Central memory CD8-positive, alpha-beta T cell (primary cell): ENCODE measurements around the gene C1QTNF12.

Experiments used
- ATAC-seq: fragments of 150-1000 bp; cut with Tn5 transposase; replicated peaks from 2 replicates; pipeline ENCODE4 v1.10.0; 2022; ENCODE audit warnings: mild to moderate bottlenecking, moderate FRiP score, moderate number of reproducible peaks; ENCODE audit not compliant: poor library complexity, severe bottlenecking; ENCODE audit errors: extremely low read depth
- DNase-seq, 2 donors: peaks; one replicate each; pipeline ENCODE4 v3.0.0; 2021; ENCODE audit warnings: low spot score in 2 of 2
- H3K27ac Mint-ChIP-seq: one replicate; pipeline ENCODE4 v1.8.0; 2022; ENCODE audit warnings: low read depth, mild to moderate bottlenecking, moderate library complexity, mixed read lengths
- H3K27me3 Mint-ChIP-seq: one replicate; pipeline ENCODE4 v1.8.0; 2022; ENCODE audit warnings: mixed read lengths
- H3K36me3 Mint-ChIP-seq: one replicate; pipeline ENCODE4 v1.8.0; 2022; ENCODE audit warnings: mild to moderate bottlenecking, moderate library complexity, mixed read lengths; ENCODE audit not compliant: insufficient read depth
- H3K4me1 Mint-ChIP-seq: one replicate; pipeline ENCODE4 v1.8.0; 2022; ENCODE audit warnings: mixed read lengths
- H3K4me3 Mint-ChIP-seq: one replicate; pipeline ENCODE4 v1.8.0; 2022; ENCODE audit warnings: mild to moderate bottlenecking, moderate library complexity, mixed read lengths
- H3K9me3 Mint-ChIP-seq: one replicate; pipeline ENCODE4 v1.8.0; 2022; ENCODE audit warnings: mixed read lengths

C1QTNF12 gene

DNA sequence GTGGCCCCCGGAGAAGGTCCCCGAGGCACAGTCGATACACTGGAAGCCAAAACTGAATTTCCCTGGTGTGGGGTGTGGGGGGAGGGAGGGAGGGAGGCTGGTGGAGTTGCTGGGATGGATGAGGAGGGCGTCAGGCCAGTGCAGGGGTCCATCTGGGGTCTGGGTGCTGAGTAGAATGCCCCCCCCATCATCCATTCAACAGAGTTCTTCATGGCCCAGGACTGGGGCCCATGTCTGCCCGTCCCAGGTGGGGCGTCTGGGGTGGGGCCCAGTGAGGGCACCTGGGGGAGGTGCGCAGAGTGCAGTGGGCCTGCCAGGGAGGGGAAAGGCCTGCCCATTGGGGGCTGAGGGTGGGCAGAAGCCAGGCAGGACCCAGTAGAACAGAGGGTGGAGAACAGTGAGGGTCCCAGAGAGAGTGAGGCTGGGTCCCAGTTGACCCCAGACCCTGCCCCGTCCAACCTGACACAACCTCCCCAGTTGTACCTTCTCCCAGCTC lies 42.0 kb downstream of the C1QTNF12 start:
- peak overlapping the region; percentile 57 for H3K27ac Mint-ChIP-seq
- DNase-seq (no peak), ATAC-seq (no peak)
- H3K4me1 Mint-ChIP-seq: peaks cover 20% of the 10 kb centered on the region
- H3K36me3 Mint-ChIP-seq: peaks cover 4% of the 10 kb centered on the region
- H3K9me3 Mint-ChIP-seq: no peaks in the 10 kb centered on the region
- no peak overlapping the region for H3K4me3 Mint-ChIP-seq
- H3K27me3 Mint-ChIP-seq: no peaks in the 10 kb centered on the region

DNA sequence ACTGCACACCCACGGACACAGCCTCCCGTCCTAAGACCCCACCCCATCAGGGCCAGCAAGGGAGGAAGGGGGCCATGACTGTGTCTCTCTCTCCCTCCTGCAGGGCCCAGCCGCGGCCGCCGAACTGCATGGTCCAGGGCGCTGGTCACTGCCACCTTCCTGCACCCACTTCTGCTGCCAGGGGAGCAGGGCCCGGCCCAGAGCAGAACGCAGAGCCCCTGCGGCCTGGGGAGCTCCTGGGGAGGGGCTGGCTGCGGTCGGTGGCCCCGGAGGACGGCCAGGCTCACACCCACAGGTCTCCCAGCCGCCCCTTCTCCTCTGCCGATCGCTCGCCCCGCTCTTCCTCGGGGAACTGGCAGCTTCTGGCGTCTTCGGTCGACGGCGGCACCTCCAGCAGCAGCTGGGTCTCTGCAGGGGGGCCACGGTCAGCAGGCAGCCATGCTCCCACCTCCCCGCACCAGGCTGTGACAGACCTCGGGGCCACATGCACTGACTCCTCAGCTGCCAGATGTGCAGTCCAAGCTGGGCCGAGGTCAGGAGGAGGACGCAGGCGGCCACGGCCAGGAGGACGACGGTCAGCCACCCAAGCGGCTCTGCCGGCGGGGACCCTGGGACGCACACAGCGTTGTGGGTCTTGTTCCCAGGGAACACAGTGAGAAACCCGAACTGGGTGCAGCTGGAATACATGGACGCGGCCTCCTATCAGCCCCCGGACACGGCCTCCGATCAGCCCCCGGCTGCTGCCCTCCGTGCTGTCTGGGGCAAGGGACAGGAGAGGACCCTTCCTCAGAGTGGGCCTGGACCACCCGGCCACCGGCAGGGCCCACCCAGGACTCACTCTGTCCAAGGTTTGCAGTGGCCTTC lies 42.7 kb downstream of the C1QTNF12 start:
- H3K36me3 Mint-ChIP-seq: peaks cover 4% of the 10 kb centered on the region
- H3K9me3 Mint-ChIP-seq: no peaks in the 10 kb centered on the region
- H3K4me1 Mint-ChIP-seq: peaks cover 16% of the 10 kb centered on the region
- H3K27me3 Mint-ChIP-seq: no peaks in the 10 kb centered on the region
- no peak for DNase-seq
- H3K4me3 Mint-ChIP-seq: no peak overlapping the region
- H3K27ac Mint-ChIP-seq: no peak overlapping the region
- ATAC-seq: no peak

DNA sequence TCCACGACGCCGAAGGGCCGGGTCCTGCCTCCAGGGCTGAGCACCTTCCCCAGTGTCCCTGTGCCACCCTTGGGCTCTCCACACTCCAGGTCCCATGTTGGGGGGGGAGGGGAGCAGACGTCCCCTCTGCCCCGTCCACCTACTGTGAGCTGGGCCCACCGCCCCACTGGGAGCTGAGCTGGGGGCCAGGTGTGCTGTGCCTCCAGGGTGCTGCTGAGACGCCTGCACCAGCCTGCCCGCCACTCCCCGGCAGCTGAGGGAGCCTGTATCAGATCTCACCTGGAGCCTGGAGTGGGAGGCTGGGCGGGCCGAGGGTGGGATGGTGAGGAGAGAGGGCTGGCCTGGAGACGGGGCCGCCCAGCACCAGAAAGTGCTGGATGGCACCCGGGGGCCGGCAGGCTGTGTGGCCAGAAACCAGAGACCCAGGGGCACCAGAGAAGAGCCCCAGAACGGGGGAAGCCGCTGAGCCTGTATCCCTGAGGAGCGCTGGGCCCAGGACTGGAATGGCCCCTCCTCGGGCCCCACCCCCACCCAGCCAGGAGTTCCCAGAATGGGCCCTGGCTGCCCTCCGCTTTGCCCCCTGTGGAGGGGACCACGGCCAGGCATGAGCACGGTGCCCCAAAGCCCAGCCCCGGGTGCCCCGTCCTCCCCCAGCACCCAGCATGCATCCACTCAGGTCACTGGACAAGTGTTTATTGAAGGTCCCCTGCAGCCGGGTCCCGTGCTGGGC lies 43.5 kb downstream of the C1QTNF12 start:
- peaks cover 8% of the 10 kb centered on the region for H3K4me1 Mint-ChIP-seq
- peak overlapping the region; percentile 44 for H3K27ac Mint-ChIP-seq

DNA sequence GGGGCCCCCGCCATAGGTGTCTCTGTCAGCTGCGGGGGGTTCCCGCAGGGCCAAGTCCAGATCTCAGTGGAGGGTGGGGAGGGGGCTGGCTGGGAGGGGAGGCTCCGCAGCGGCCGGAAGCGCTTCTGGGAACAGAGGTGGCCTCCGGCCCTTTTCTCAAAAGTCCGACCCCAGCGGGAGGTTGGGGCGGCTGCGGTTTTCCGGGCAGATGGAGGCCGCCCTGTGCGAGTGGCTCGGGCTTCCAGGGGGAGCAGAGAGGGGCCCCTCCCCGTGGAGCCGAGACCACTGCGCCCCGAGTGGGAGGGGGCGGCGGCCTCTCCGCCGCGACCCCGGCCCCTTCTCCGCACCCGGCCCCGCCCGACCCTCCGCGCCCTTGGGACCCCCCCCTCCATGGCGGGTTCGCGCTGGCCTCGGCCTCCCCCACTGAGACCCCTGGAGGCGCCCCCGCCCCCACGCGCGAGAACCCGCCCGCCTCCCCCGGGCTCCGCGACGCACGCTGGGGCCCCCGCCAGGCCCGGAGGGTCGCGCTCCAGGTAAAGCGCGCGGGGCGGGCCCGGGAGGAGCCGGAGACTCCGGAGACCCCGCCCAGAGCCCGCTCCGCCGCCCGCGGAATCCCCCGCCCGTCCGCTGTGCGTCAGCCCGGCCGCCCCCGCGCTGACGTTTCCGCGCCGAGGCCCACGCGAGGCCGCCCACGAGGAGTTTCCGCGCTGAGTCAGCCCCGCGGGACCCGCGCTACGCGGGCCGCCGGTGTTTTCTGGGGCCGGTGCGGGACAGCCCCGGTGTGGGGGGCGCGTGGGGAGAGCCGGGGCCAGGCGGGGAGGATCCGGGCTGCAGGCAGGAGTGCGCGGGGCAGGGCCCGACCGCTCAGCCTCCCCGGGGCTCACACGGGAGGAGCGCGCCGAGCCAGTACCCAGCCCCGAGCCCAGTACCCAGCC lies 45.4 kb downstream of the C1QTNF12 start:
- Mint-ChIP-seq H3K27ac (no peak overlapping the region), H3K4me1 (no peaks in the 10 kb centered on the region), H3K4me3 (peak overlapping the region; percentile 59), H3K36me3 (no peaks in the 10 kb centered on the region), H3K9me3 (no peaks in the 10 kb centered on the region), H3K27me3 (no peaks in the 10 kb centered on the region)
- peak; percentile 84 for ATAC-seq
- peak; percentile 58 to 80 for DNase-seq

More for the DNA sequence above, 43.5 kb downstream of the C1QTNF12 start:
- DNase-seq: no peak
- H3K9me3 Mint-ChIP-seq: no peaks in the 10 kb centered on the region
- no peaks in the 10 kb centered on the region for H3K36me3 Mint-ChIP-seq
- H3K27me3 Mint-ChIP-seq: no peaks in the 10 kb centered on the region
- no peak overlapping the region for H3K4me3 Mint-ChIP-seq
- no peak for ATAC-seq

DNA sequence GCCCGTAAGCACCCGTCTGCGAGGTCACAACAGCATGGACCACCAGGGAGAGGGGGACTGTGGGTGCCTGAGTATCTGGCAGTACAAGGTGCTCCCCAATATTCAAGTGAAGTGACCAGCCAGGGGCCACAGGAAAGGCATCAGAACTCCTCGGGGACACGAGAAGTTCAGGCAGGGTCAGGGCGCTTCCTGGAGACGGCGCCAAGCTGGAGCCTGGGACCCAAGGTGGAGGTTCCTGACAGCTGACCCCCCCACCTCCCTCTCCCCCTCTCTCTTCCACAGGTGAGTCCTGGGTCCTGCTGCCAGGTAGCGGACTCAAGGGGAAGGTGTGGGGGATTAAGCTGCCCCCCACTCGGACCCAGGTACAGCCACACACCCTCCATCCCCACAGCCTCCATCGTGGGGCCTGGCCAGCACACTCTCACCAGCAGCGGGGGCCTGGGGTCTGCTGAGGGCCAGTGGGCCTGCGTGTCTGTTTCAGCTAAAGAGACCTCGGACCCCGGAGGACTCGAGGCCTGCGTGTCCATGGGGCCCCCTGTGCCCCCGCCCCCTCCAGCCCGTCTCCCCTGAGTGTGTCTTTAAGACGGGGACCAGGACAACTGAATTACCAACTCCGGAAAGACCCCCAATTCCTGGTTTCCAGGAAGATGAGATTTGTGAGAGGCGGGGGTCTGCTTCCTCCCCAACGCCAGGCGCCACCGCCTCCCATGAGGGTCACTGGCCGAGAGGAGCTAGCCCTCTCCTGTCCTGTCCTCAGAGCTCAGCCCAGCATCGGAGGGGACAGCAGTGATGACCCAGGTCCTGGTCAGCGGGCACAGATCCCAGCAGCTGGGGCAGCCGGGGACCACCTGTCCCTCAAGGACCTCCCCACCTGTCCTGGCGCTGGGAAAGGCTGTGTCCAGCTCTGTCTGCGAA lies 46.3 kb downstream of the C1QTNF12 start:
- Mint-ChIP-seq H3K27ac (peak overlapping the region; percentile 19), H3K27me3 (no peaks in the 10 kb centered on the region), H3K4me1 (no peaks in the 10 kb centered on the region), H3K36me3 (no peaks in the 10 kb centered on the region), H3K4me3 (peak overlapping the region; percentile 59), H3K9me3 (peaks cover under 1% of the 10 kb centered on the region)
- DNase-seq (no peak), ATAC-seq (no peak)

DNA sequence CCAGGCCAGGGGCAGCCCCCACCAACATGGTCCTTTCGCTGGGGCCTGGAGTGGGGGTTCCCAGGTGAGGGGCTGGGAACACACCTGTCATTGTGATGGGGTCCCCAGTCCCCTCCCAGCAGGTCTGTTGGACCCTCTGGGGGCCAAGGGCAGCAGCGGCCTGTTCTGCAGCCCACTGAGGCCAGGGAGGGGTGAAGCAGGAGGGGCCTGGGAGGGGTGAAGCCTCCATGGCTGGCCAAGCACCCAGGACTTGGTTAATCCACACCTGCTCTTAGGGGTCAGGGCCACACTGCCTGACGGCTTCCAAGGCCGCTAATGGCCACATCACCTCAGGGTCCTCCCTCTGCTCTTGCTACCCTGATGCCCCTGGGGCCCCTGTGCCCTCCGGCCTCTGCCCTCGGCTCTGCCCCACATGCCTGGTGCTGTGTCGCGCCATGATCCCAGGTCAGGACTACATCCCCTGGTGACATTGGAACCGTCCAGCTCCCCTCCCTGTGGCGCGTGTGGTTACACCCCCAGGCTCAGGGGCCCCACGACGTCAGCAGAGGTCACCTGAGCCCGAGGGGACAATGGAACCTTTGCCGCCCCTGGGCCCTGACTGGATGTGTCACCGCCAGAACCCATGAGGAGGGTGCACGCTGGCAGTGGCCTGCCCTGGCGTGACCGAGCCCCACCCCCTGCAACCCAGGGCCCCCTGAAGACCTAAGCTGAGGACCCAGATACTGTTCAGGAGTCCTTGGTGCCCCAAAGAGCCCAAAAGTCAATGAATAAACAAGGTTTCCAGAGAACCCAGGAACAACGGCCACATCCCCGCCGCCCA lies 47.2 kb downstream of the C1QTNF12 start:
- no peaks in the 10 kb centered on the region for H3K27me3 Mint-ChIP-seq
- no peak for DNase-seq
- no peaks in the 10 kb centered on the region for H3K36me3 Mint-ChIP-seq
- H3K4me3 Mint-ChIP-seq: peak overlapping the region; percentile 59
- H3K4me1 Mint-ChIP-seq: no peaks in the 10 kb centered on the region
- H3K27ac Mint-ChIP-seq: peak overlapping the region; percentile 19
- peaks cover 9% of the 10 kb centered on the region for H3K9me3 Mint-ChIP-seq
- ATAC-seq: no peak

DNA sequence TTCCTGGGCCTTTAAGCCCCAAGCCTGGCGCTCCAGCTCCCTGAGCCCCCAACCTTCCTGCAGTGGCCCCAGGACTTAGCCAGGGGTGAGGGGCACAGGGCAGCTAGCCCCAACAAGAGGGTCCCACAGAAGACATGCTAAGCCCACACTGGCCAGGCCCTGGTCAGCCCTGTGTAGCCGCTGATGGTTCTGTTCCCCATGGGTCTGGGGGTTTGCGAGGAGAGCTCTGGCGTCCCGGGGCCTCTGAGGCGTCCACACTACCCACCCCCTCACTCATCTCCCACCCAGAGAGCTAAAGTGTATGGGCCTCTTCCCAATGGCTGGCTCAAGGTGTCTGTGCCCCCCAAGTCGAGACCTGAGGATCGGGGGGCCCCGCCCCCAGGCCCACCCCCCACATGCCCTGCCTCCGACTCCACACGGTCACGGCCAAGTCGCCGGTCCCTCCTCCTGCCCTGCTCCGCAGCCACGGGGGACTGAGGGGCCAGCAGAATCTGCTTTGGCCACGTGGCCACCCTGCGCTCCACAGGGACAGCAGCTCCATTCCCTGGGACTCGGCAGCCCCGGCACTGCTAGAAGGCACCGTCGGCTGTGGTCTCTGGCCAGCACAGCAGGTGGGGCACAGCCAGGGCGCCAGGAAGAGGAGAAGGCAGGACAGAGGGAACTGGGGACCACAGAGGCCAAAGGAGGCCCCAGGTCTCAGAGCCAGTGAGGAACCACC lies 47.9 kb downstream of the C1QTNF12 start:
- H3K4me1 Mint-ChIP-seq: no peaks in the 10 kb centered on the region
- H3K27ac Mint-ChIP-seq: no peak overlapping the region
- no peaks in the 10 kb centered on the region for H3K36me3 Mint-ChIP-seq
- no peak overlapping the region for H3K4me3 Mint-ChIP-seq
- no peak for DNase-seq
- H3K9me3 Mint-ChIP-seq: peaks cover 10% of the 10 kb centered on the region
- ATAC-seq: no peak
- no peaks in the 10 kb centered on the region for H3K27me3 Mint-ChIP-seq

DNA sequence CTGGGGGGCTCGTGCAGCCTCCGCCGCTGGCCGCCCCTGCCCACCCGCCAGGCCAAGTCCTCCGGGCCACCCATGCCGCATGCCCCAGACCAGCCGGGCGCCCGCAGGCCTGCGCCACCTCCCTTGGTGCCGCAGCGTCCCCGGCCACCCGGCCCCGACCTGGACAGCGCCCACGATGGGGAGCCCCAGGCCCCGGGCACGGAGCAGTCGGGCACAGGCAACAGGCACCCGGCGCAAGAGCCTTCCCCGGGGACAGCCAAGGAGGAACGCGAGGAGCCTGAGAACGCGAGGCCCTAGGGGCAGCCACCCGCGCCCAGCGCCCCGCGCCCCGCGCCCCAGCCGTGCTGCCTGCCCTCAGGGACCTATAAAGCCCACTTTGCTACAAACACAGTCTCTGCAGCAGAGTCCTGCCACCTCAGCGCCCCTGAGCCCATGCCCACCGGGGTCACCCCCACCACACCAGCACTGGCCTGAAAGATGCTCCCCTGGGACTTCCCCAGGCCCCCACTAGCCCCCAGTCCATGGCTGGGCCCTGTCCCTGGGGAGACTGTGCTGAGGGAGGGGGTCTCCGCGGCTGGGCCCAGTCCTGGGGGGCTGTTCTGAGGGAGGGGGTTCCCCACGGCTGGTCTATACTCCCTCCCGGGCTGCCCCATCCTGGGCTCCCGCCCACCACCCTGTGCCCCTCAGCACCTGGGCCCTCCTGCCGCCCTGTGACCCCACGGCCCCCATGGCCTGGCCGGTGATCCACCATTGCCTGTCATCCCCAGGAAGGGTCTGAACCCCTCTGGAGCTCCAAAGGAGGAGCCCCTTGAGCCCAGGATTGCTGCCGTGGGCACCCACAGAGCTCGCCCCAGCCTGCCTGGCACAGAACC lies 48.7 kb downstream of the C1QTNF12 start:
- Mint-ChIP-seq H3K27ac (no peak overlapping the region), H3K4me1 (no peaks in the 10 kb centered on the region), H3K27me3 (no peaks in the 10 kb centered on the region), H3K9me3 (peaks cover 10% of the 10 kb centered on the region), H3K36me3 (no peaks in the 10 kb centered on the region), H3K4me3 (no peak overlapping the region)
- DNase-seq (no peak), ATAC-seq (no peak)

DNA sequence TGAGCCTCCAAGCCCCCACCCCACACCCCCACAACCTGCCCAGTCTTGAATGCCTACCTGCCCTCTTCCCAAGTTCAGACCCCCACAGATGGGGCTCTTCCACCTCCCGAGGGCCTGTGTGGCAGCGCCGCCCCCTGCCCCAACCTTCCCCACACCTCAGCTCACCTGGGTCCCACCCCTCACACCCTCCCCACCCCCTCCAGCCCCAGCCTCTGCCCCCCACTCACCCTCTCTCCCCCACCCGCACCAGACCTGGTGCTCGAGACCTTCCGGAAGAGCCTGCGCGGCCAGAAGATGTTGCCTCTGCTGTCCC lies 49.4 kb downstream of the C1QTNF12 start:
- DNase-seq (no peak), ATAC-seq (no peak)
- no peak overlapping the region for H3K27ac Mint-ChIP-seq
- H3K9me3 Mint-ChIP-seq: peaks cover 11% of the 10 kb centered on the region
- no peaks in the 10 kb centered on the region for H3K36me3 Mint-ChIP-seq
- H3K4me1 Mint-ChIP-seq: no peaks in the 10 kb centered on the region
- H3K4me3 Mint-ChIP-seq: no peak overlapping the region
- no peaks in the 10 kb centered on the region for H3K27me3 Mint-ChIP-seq
